Subcutaneous abdominal adipose tissue (tissue), 5 donors: ENCODE data around the gene KIF19.

Experiments
- H3K27ac ChIP-seq: one replicate; pipeline ENCODE4 v1.7.0; 2013; ENCODE audit warnings: low read depth, mild to moderate bottlenecking, inconsistent platforms, low read length, moderate library complexity
- H3K27me3 ChIP-seq, 5 donors: one replicate each; pipeline ENCODE4 v1.7.0; 2013; ENCODE audit warnings: low read length in 5 of 5, inconsistent platforms in 1 of 5; ENCODE audit not compliant: control insufficient read depth in 5 of 5, insufficient read depth in 4 of 5
- H3K36me3 ChIP-seq, 5 donors: one replicate each; pipeline ENCODE4 v1.7.0; 2013; ENCODE audit warnings: low read length in 5 of 5; ENCODE audit not compliant: control insufficient read depth in 5 of 5, insufficient read depth in 5 of 5
- H3K4me1 ChIP-seq, 5 donors: one replicate each; pipeline ENCODE4 v1.7.0; 2013; ENCODE audit warnings: low read length in 5 of 5, mild to moderate bottlenecking in 3 of 5, moderate library complexity in 1 of 5; ENCODE audit not compliant: control insufficient read depth in 5 of 5, insufficient read depth in 5 of 5
- H3K4me3 ChIP-seq, 5 donors: one replicate each; pipeline ENCODE4 v1.7.0; 2013; ENCODE audit warnings: low read length in 5 of 5, low read depth in 1 of 5
- H3K9ac ChIP-seq, 5 donors: one replicate each; pipeline ENCODE4 v1.7.0; 2013; ENCODE audit warnings: low read length in 5 of 5, mild to moderate bottlenecking in 4 of 5, moderate library complexity in 3 of 5
- H3K9me3 ChIP-seq, 5 donors: one replicate each; pipeline ENCODE4 v1.7.0; 2013; ENCODE audit warnings: low read length in 5 of 5; ENCODE audit not compliant: control insufficient read depth in 5 of 5
- donor health status: healthy.
- donor health status: healthy.
- donor health status: healthy.
- donor health status: healthy.
- donor health status: healthy.

KIF19 gene

DNA sequence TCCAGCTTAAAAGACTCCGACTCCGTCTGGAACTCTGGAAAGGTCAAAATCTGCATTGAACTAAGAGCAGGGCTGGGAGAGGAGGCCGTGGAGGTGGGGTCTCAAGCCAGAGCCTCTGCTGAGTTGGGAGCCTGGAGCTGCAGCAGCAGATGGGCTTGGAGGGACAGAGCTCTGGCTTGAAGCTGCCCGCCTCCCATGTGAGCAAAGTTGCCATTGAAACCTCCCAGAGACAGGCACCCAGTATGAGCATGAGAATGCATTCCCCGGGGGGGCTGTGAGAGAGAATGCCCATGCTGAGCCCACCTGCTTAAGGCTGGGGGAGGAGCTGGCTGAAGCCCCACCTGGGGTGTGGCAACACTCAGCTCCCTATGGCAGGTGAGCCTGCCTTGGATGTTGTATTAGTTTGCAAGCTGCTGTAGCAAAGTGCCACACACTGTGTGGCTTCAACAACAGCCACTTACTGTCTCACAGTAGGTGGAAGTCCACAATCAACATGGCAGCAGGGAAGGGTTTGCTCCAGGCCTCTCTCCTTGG lies 9.6 kb downstream of the KIF19 start:
- Histone ChIP-seq H3K4me3 (no peak overlapping the region), H3K9me3 (peaks cover 0 to 4% (median 0%) of the 10 kb centered on the region in 5 donors), H3K9ac (no peak overlapping the region), H3K4me1 (no peaks in the 10 kb centered on the region), H3K27ac (no peak overlapping the region), H3K36me3 (no peaks in the 10 kb centered on the region), H3K27me3 (peaks cover 11 to 24% (median 17%) of the 10 kb centered on the region in 5 donors)

DNA sequence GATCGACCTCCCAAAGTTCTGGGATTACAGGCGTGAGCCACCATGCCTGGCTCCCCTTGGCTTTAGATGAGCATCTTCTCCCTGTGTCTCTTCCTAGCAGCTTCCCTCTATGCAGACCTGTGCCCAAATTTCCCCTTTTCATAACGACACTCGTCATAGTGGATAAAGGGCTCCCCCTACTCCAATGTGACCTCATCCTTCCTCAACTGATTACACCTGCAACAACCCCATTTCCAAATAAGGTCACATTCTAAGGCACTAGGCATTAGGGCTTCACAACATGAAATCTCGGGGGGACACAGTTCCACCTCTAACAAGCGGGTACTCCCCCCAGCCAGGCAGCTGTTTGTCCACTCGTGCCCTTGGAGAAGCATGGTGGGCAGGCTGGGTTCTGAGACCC lies 10.3 kb downstream of the KIF19 start:
- Histone ChIP-seq H3K9ac (no peak overlapping the region), H3K36me3 (no peaks in the 10 kb centered on the region), H3K4me1 (no peaks in the 10 kb centered on the region), H3K27ac (no peak overlapping the region), H3K9me3 (peaks cover 0 to 4% (median 0%) of the 10 kb centered on the region in 5 donors), H3K4me3 (no peak overlapping the region), H3K27me3 (peaks cover 11 to 21% (median 17%) of the 10 kb centered on the region in 5 donors)

DNA sequence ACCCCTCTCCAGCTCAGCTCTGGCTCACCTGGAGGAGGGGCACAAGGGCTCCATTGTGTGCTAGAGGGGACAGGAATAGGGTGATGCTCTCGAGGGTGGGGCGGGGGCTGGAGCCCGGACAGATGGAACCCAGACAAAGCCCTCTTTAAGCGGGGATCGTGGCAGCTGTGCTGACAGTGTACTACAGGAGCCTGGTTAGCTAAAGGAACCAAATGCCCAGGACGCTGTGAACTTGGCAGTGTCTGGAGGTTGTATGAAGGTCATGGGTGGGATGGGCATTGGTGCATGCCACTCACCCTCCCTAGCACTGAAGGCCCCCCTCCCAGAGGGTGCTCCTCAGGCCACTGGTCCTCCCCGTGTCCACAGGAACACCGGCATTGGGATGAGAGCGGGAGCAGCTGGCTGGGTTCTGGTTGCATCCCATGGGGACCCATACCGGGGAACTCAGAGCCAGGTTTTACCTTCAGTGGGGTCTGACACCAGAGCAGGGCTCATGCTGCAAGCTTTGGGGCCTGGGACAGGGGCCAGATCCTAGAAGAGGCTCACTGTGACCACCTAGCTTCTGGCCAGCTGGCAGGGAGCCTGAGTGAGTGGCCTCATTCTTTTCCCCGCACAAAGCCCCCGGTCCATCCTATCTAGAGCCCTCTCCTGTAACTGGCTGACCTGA lies 11.9 kb downstream of the KIF19 start:
- H3K27me3 ChIP-seq, result peaks cover 11 to 24% (median 21%) of the 10 kb centered on the region in 5 donors
- no peak overlapping the region for H3K9ac ChIP-seq
- no peak overlapping the region for H3K27ac ChIP-seq
- H3K36me3 ChIP-seq, result no peaks in the 10 kb centered on the region
- H3K4me3 ChIP-seq, result no peak overlapping the region
- peaks cover 0 to 4% (median 0%) of the 10 kb centered on the region in 5 donors for H3K9me3 ChIP-seq
- H3K4me1 ChIP-seq, result no peaks in the 10 kb centered on the region

DNA sequence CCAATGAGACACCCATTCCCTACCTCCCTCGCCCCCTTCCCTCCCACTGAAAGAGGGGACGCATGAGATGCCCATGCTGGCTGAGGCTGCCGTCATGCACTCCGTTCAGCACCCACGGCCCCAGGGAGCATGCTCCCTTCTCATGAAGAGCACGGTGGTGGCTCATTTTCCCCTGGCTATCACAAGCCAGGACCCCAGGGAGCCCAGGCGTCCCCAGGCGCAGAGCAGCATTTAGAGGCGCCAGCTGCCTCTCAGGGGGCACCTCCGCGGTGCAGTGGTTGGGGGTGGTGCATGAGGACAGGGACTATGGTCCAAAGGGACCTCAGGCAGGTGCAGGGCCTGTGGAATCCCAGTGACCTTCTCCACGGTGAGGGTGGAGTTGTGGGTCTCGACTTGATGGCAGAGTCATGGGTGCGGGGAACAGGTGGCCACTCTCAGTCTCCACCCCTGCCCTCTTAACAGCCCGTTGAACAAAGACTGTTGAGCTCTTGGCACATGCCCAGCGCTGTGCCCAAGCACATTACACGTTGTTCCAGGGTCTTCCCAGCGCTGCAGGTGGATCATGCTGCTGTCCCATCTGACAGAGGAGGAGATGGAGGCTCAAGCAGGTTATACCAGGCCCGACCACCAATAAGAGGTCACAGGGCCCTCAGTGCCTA lies 13.6 kb downstream of the KIF19 start:
- Histone ChIP-seq H3K9ac (no peak overlapping the region), H3K36me3 (no peaks in the 10 kb centered on the region), H3K4me3 (no peak overlapping the region), H3K9me3 (peaks cover 0 to 1% (median 0%) of the 10 kb centered on the region in 5 donors), H3K4me1 (peaks cover 0 to 5% (median 0%) of the 10 kb centered on the region in 5 donors), H3K27ac (no peak overlapping the region), H3K27me3 (peaks cover 11 to 35% (median 28%) of the 10 kb centered on the region in 5 donors)

DNA sequence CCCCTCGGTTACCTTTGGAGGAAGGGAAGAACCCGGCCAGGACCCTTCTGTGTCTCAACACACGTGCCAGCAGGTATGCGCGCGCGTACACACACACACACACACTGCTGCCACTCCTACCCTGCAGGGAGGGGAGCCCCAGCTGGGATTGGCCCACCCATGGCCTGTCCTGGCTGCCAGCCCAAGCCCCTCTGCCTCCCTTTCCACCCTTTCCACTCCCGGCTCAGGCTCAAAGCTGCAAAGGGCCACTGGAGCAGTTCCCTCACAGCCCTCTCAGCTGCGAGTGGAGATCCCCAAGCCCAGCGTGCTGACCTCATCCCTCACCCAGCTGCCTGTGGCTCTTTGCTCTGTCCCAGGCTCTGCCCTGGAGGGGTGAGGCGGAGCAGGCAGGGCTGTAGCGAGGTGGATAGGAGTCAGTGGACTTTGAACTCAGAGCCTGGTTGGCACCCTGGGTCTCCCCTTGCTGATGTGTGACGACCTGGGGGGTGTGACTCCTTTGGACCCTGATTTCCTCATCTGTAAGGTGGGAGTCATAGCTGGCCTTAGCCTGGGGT lies 14.5 kb downstream of the KIF19 start:
- Histone ChIP-seq H3K9me3 (no peaks in the 10 kb centered on the region), H3K27me3 (peaks cover 12 to 40% (median 32%) of the 10 kb centered on the region in 5 donors), H3K4me3 (no peak overlapping the region), H3K36me3 (no peaks in the 10 kb centered on the region), H3K27ac (no peak overlapping the region), H3K9ac (no peak overlapping the region), H3K4me1 (peaks cover 0 to 5% (median 0%) of the 10 kb centered on the region in 5 donors)

DNA sequence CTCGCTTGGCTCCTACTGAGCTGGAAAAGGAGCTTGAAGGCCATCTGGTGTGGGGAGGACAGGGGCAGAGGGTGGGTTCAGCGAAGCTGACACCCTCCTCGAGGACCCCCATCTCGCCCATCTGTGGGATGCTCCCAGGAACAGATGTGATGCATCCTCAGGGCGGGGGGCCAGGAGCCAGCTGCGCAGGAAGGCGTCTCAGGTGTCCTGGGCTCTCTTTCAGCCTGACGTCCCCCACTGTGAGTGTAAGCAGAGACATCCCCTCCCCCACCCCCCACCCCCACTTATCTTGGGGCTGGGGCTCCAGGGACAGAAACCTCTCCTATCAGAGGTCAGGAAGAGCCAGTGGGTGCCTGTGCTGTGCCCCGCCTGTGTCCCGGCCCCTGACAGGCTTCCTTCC lies 16.2 kb downstream of the KIF19 start:
- Histone ChIP-seq H3K36me3 (no peaks in the 10 kb centered on the region), H3K4me1 (peaks cover 0 to 5% (median 0%) of the 10 kb centered on the region in 5 donors), H3K9ac (no peak overlapping the region), H3K4me3 (no peak overlapping the region), H3K27ac (no peak overlapping the region), H3K9me3 (no peaks in the 10 kb centered on the region), H3K27me3 (peaks cover 15 to 37% (median 32%) of the 10 kb centered on the region in 5 donors)

DNA sequence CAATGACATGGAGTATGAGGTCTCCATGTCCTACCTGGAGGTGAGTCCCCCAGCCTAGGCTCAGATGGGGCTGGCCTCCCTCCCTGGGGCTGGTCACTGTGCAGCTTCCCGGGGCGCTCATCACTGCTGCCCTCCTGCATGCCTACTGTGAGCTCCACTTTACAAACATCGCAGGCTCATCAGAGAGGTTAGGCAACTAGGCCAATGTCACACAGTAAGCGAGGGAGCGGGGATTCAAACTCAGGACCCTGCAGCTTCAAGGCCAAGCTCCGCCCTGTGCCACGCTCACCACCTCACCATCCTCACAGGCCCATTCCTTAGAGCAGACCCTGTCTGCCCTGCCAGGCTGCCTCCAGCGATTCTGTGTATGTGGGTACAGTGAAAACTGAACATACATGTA lies 17.1 kb downstream of the KIF19 start:
- H3K27ac ChIP-seq, result no peak overlapping the region
- H3K27me3 ChIP-seq, result peaks cover 8 to 35% (median 33%) of the 10 kb centered on the region in 5 donors
- no peaks in the 10 kb centered on the region for H3K36me3 ChIP-seq
- H3K4me3 ChIP-seq, result no peak overlapping the region
- H3K4me1 ChIP-seq, result peaks cover 0 to 5% (median 0%) of the 10 kb centered on the region in 5 donors
- no peak overlapping the region for H3K9ac ChIP-seq
- H3K9me3 ChIP-seq, result no peaks in the 10 kb centered on the region

DNA sequence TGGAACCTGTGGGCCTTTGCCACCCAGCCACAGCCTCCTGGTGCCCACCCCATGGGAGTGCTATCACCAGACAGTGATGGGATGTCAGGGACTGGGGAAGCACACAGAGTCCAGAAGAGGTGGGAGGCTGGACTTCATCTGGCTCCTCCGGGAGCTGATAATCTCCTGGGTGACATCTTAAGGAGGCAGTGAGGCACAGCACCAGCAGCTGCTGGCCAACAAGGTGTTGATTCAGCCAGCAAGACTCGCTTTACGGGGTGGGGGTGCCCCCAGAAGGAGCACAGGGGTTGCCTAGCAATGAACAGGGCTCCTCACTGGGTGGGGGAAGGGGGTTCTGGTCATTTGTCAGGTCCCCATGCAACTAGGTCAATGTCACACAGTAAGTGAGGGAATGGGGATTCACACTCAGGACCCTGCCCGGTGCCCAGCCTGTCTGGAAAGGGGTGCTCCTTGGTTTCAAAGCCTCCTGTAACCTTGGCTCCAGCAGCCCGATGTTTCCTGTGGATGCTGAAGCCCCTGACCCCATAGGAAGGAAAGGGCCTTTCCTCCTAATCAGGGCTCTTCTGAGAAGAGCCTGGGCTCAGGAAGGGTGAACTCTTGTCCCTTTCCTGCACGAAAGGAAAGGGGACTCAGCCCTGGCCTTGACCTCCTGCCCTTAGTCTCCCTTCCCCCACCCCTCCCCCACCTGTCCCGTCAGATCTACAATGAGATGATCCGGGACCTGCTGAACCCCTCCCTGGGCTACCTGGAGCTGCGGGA lies 17.7 kb downstream of the KIF19 start:
- Histone ChIP-seq H3K9ac (no peak overlapping the region), H3K4me3 (no peak overlapping the region), H3K27ac (no peak overlapping the region), H3K4me1 (peaks cover 0 to 5% (median 0%) of the 10 kb centered on the region in 5 donors), H3K27me3 (peaks cover 4 to 35% (median 32%) of the 10 kb centered on the region in 5 donors), H3K9me3 (no peaks in the 10 kb centered on the region), H3K36me3 (no peaks in the 10 kb centered on the region)

DNA sequence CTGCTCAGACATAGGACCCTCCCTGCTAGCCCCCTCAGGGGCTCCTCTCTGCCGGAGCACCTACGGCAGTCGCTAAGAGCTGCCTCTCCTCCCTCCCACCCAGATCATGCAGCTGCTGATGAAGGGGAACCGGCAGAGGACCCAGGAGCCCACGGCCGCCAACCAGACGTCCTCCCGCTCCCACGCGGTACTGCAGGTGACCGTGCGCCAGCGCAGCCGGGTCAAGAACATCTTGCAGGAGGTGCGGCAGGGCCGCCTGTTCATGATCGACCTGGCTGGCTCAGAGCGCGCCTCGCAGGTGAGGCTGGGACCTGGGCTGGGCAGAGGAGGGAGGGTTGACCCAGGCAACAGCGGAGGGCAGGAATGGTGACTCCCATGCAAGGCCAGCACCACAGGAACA lies 18.6 kb downstream of the KIF19 start:
- Histone ChIP-seq H3K4me1 (peaks cover 0 to 5% (median 0%) of the 10 kb centered on the region in 5 donors), H3K27me3 (peaks cover 9 to 35% (median 30%) of the 10 kb centered on the region in 5 donors), H3K36me3 (no peaks in the 10 kb centered on the region), H3K4me3 (no peak overlapping the region), H3K27ac (no peak overlapping the region), H3K9ac (no peak overlapping the region), H3K9me3 (no peaks in the 10 kb centered on the region)
